ENCODE measurements around the gene C19orf38.

- no peak for TF ChIP-seq CTCF (IDR thresholded peaks at IDR 0.05)
- TF ChIP-seq POLR2A (IDR thresholded peaks at IDR 0.05) = no peak
- no peak for TF ChIP-seq EP300 (IDR thresholded peaks at IDR 0.05)
- no peak for TF ChIP-seq POLR2AphosphoS5 (IDR thresholded peaks at IDR 0.05)
Measured at GRCh38 chr19:10846500-10847202, 1.6 kb upstream of the C19orf38 start.
